ENCODE results near the gene NXPH2.

The NXPH2 gene

DNA sequence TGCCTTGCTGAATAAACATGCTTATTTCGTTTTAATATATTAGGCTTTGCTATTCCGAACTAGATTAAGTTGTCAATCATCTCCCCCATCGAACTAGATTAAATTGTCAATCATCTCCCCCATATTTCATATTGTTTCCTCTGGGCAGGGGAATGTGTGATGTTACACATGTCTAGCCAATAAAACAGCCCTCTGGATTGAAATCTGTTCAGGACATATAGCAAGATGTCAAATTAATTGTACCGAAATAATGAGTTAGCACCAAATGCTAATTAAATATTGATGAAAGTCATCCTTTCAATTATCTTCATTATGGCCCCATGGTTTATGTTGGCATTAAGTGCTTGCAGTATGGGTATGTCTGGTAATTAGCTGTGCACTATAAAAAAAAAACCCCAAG is 143.1 kb downstream of the NXPH2 start:
- no peak overlapping the region for H3K4me2 ChIP-seq (ENCODE audit: low read length)
- H3K79me2 ChIP-seq (ENCODE audit: low read length): no peaks in the 10 kb centered on the region

DNA sequence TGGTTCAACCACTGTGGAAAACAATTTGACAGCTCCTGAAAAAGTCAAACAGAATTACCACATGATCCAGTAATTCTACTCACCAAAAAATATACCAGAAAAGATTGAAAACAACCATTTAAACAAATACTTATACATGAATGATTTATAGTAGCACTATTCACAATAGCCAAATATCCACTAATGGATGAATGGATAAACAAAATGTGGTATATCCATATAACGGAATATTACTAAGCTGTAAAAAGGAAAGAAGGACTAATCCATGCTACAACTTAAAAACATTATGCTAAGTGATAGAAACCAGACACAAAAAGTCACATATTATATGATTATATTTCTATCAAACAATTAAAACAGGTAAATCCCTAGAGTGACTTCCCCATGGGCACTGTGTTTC is 147.1 kb downstream of the NXPH2 start:
- no peak overlapping the region for H2AFZ ChIP-seq (ENCODE audit: low read depth, low read length)
- H3K4me3 ChIP-seq (ENCODE audit: low read length): no peak overlapping the region
- H3K4me2 ChIP-seq (ENCODE audit: low read length): no peak overlapping the region
- H3K4me1 ChIP-seq (ENCODE audit: low read length): no peaks in the 10 kb centered on the region
- H3K9ac ChIP-seq (ENCODE audit: low read length): no peak overlapping the region
- H3K9me3 ChIP-seq (ENCODE audit: insufficient read depth, low read length): no peaks in the 10 kb centered on the region
- H4K20me1 ChIP-seq (ENCODE audit: insufficient read depth, low read length): no peaks in the 10 kb centered on the region
- no peak for TF ChIP-seq EZH2phosphoT487 (IDR thresholded peaks at IDR 0.05; ENCODE audit: low read depth)
- TF ChIP-seq, protein P1, sequence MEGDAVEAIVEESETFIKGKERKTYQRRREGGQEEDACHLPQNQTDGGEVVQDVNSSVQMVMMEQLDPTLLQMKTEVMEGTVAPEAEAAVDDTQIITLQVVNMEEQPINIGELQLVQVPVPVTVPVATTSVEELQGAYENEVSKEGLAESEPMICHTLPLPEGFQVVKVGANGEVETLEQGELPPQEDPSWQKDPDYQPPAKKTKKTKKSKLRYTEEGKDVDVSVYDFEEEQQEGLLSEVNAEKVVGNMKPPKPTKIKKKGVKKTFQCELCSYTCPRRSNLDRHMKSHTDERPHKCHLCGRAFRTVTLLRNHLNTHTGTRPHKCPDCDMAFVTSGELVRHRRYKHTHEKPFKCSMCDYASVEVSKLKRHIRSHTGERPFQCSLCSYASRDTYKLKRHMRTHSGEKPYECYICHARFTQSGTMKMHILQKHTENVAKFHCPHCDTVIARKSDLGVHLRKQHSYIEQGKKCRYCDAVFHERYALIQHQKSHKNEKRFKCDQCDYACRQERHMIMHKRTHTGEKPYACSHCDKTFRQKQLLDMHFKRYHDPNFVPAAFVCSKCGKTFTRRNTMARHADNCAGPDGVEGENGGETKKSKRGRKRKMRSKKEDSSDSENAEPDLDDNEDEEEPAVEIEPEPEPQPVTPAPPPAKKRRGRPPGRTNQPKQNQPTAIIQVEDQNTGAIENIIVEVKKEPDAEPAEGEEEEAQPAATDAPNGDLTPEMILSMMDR (IDR thresholded peaks at IDR 0.05; ENCODE audit: low read depth, low read length): no peak
- no peaks in the 10 kb centered on the region for H3K79me2 ChIP-seq (ENCODE audit: low read length)
- H3K27me3 ChIP-seq (ENCODE audit: low read depth, low read length): no peaks in the 10 kb centered on the region
- no peaks in the 10 kb centered on the region for H3K36me3 ChIP-seq (replicated peaks; ENCODE audit: low read depth, low read length)
- no peak overlapping the region for H3K27ac ChIP-seq (ENCODE audit: low read length)

More for the DNA sequence above, 143.1 kb downstream of the NXPH2 start:
- Histone ChIP-seq H3K9ac (ENCODE audit: low read length) (no peak overlapping the region), H3K4me1 (ENCODE audit: low read length) (no peaks in the 10 kb centered on the region), H4K20me1 (ENCODE audit: insufficient read depth, low read length) (no peaks in the 10 kb centered on the region), H3K4me3 (ENCODE audit: low read length) (no peak overlapping the region), H3K9me3 (ENCODE audit: insufficient read depth, low read length) (no peaks in the 10 kb centered on the region), H3K27ac (ENCODE audit: low read length) (no peak overlapping the region), H3K36me3 (replicated peaks; ENCODE audit: low read depth, low read length) (no peaks in the 10 kb centered on the region), H2AFZ (ENCODE audit: low read depth, low read length) (no peak overlapping the region), H3K27me3 (ENCODE audit: low read depth, low read length) (peaks cover 8% of the 10 kb centered on the region; the same call in 1 of the 2 replicates)
- TF ChIP-seq, protein P1 (IDR thresholded peaks at IDR 0.05; ENCODE audit: low read depth, low read length): no peak
- TF ChIP-seq EZH2phosphoT487 (IDR thresholded peaks at IDR 0.05; ENCODE audit: low read depth): no peak

DNA sequence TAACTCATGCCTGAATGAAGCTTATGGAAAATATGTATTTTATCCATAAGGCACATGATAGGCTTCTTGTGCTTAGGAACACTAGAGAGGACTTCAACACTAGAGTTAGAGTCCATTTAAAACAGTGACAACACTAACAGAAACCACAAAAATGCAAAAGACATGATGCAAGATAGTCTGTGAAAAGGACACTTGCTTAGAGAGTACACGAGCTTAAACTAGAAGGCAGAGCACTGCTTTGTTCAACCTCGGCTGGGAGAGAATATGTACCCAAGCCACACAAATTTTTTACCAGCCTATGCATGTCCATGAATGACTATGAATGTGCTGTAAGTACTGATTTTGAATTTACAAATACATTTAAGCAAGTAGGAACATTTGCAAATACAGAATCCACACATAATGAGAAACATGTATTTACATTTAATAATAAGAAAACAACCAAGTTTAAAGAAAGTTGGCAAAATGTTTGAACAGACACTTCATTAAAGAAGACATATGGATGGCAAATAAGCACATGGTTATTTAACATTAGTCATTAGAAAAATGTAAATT is 148.0 kb downstream of the NXPH2 start:
- Histone ChIP-seq H3K4me1 (ENCODE audit: low read length) (no peaks in the 10 kb centered on the region), H3K27ac (ENCODE audit: low read length) (no peak overlapping the region), H3K4me3 (ENCODE audit: low read length) (no peak overlapping the region), H3K4me2 (ENCODE audit: low read length) (no peak overlapping the region), H3K79me2 (ENCODE audit: low read length) (no peaks in the 10 kb centered on the region), H4K20me1 (ENCODE audit: insufficient read depth, low read length) (no peaks in the 10 kb centered on the region), H3K9me3 (ENCODE audit: insufficient read depth, low read length) (no peaks in the 10 kb centered on the region), H3K27me3 (ENCODE audit: low read depth, low read length) (no peaks in the 10 kb centered on the region), H3K36me3 (replicated peaks; ENCODE audit: low read depth, low read length) (no peaks in the 10 kb centered on the region), H2AFZ (ENCODE audit: low read depth, low read length) (no peak overlapping the region), H3K9ac (ENCODE audit: low read length) (no peak overlapping the region)
- TF ChIP-seq EZH2phosphoT487 (IDR thresholded peaks at IDR 0.05; ENCODE audit: low read depth): no peak
- TF ChIP-seq, protein P1 (IDR thresholded peaks at IDR 0.05; ENCODE audit: low read depth, low read length): no peak

DNA sequence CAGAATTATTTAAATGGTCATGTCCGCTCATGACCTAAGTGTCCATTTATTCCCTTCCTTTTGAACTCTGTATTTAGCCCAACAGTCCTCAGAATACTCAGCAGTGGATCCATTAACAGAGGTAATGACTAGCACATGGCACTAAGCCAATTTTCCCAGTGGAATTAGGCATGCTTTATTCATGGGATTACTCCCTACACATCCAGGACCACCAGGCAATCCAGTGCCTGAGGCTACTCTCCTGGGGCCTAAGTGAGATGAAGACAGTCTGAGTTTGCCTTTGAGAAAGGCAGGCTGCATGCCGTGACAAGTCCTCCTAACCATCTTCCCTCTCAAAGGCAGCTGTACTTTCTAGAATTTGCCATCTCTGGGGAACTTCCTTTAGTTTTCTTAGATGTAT is 150.0 kb downstream of the NXPH2 start:
- H3K9ac ChIP-seq (ENCODE audit: low read length): no peak overlapping the region
- no peaks in the 10 kb centered on the region for H3K36me3 ChIP-seq (replicated peaks; ENCODE audit: low read depth, low read length)
- H3K4me1 ChIP-seq (ENCODE audit: low read length): no peaks in the 10 kb centered on the region
- H3K27ac ChIP-seq (ENCODE audit: low read length): no peak overlapping the region
- TF ChIP-seq EZH2phosphoT487 (IDR thresholded peaks at IDR 0.05; ENCODE audit: low read depth): no peak
- TF ChIP-seq, protein P1 (IDR thresholded peaks at IDR 0.05; ENCODE audit: low read depth, low read length): no peak
- H3K4me3 ChIP-seq (ENCODE audit: low read length): no peak overlapping the region
- H3K27me3 ChIP-seq (ENCODE audit: low read depth, low read length): no peaks in the 10 kb centered on the region
- H3K9me3 ChIP-seq (ENCODE audit: insufficient read depth, low read length): no peaks in the 10 kb centered on the region
- H2AFZ ChIP-seq (ENCODE audit: low read depth, low read length): no peak overlapping the region
- no peaks in the 10 kb centered on the region for H3K79me2 ChIP-seq (ENCODE audit: low read length)
- no peaks in the 10 kb centered on the region for H4K20me1 ChIP-seq (ENCODE audit: insufficient read depth, low read length)
- no peak overlapping the region for H3K4me2 ChIP-seq (ENCODE audit: low read length)

All from OCI-LY3 (cell line).